Stimulated activated CD4-positive, alpha-beta T cell treated with anti-CD3 and anti-CD28 coated beads, Interleukin-15, amount 100 ng/mL, for 48 hours (primary cell): ENCODE measurements around the gene CHRNA3.
A peak's percentile ranks its signal among the peaks of the same experiment; 100 is the strongest.

Experiments
- DNase-seq, 2 donors: peaks; one replicate each; pipeline ENCODE4 v3.0.0-alpha.2; 2020; ENCODE audit warnings: low read depth in 2 of 2

Gene CHRNA3

DNA sequence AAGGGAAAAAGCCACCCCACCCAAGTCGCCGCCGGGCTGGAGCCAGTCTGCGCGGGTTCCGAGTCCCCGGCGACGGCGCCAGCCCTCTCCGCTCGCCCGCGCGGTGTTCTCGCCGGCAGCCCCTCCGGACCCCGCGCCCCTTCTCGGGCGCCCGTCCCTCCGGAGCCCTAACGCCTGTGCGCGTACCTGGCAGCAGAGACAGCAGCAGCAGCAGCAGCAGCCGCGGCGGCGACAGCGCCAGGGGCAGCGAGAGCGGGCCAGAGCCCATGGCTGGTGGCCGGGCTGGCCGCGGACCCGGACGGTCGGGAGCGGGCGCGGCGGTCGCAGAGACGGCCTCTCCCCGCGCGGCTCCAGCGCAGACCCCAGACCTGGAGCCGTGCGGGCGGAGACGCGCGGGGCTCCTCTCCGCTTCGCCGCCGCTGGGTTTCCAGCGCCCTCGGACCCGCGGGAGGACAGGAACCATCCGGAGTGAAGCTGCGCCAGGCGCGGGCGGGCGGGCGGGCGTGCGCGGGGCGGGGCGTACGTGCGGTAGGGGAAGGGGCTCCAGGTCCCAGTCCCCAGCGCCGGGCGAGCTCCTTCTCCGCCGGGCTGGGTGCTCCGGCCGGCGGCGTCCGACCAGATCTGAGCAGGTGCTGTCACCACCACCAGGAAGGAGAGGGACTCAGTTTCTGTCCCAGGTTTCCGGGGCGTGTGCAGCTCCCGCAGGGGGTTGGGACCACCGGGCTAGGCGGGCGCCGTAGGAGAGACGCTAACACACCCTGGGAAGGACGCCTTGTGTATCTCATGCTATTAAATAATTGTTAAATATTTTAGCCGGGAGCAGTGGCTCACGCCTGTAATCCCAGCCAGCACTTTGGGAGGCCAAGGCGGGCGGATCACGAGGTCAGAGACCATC is at the start of gene CHRNA3:
CHRNA3 (minus strand) TSS at position 470 of the 895 bp plus-strand sequence; CDS start at position 268, 202 bp downstream.
- no peak for DNase-seq

DNA sequence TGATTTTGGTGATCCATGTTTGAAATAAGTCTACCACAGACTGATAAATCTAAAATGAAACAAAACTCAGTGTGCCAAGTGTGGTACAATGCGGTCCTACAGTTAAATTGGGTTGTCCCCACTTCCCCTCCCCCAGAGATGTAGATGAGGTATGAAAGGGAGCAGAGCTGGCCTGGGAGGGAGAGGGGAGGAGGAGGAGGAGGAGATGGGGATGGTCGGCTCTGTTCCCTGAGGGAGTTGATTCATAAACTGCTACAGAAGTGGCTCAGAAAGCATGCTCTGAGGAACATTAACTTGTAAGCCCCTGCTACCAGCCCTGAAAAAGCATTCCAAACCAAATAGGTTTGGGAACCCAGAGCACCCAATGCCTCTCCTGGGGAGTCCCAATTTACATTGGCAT is 48.2 kb upstream of the CHRNA3 start:
- DNase-seq: no peak

DNA sequence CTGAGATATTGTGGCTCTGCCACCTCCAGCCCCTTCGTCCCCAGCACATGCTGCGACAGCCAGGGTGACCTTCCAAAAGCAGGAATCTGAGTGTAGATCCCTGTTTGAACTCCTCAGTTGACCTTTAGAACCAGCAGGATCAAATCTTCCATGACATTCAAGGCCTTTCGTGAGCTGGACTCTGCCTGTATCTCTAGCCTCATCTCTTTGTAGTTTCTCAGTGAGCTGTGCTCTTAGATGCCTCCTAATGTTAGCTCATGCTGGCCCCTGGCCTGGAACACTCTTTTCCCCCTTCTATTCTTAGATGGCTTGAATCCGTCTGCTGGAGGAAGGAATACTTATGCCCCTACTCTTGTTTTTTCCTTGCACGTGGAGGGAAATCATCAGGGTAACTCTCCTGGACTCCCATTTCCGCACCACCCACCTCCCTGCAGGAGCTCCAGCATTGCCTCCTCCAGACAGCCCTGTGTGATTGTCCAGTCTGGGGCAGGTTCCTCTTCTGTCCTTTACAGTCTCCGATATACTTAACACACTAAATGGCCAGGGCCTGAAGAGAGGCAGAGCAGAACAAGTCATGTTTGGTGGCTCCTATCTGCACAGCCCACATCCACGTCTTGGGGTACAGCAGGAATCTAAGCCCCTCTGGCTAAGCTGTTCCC is 46.9 kb upstream of the CHRNA3 start:
- no peak for DNase-seq

DNA sequence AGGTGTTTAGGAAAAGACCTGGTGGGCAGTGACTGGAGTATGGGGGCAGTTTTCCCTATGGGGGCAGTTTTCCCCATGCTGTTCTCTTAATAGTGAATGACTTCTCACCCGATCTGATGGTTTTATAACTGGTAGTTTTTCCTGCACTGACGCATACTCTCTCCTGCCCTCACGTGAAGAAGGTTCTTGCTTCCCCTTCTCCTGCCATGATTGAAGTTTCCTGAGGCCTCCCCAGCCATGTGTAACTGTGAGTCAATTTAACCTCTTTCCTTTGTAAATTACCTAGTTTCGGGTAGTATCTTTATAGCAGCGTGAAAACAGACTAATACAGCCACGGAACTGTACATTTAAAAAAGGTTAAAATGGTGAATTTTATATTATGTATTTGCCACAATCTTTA is 45.2 kb upstream of the CHRNA3 start:
- DNase-seq: no peak

DNA sequence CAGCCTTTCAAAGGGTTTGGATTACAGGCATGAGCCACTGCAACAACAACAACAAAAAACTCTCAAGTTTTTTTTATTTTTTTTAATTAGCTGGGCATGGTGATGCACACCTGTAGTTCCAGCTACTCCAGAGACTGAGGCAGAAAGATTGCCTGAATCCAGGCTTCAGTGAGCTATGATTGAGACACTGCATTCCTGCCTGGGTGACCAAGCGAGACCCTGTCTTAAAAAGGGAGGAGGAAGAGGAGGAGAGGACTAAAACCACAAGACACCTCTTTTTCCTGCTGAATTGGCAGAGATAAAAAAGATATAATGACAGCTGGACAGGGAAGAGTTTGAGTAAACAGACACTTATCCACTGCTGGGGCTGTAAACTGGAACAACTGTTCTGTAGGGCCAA is 42.9 kb upstream of the CHRNA3 start:
- DNase-seq: no peak

DNA sequence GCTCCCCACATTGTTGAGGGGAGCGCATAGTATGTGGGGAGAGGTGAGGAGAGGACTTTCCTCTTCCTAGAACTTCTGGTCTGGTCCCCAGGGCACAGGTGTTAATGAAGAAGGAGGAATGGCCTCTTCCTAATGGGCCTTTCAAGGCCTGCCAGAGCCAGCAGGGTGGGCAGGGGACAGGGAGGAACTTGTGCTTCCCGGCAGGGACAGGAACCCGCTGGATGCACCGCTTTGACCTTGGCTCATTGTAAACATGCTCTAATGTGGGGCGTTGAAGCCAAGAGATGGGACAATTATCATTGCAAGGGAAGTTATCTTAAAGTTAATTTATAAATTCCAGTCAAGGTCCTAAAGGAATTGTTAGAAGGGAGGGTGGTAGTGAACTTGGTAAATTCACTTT is 41.2 kb upstream of the CHRNA3 start:
- DNase-seq: no peak

DNA sequence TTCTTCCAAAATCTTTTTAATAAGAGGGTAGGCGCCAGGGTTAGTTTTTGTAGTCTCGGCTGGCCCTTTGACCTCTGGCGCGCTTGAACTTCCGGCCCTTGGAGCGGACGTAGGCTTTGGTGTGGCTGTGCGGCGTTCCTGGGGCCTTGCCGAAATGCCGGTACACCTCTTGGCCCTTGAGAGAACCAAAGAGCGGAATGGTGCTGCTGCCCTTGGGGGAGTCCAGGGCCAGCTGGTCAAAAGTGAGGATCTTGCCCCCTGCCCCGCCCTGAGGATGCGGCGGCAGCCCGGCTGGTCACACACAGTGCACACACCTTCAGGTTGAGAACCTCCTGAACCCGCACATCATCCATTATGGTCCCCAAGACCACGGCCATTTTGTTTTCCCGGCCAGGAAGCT is 40.2 kb upstream of the CHRNA3 start:
- no peak for DNase-seq

DNA sequence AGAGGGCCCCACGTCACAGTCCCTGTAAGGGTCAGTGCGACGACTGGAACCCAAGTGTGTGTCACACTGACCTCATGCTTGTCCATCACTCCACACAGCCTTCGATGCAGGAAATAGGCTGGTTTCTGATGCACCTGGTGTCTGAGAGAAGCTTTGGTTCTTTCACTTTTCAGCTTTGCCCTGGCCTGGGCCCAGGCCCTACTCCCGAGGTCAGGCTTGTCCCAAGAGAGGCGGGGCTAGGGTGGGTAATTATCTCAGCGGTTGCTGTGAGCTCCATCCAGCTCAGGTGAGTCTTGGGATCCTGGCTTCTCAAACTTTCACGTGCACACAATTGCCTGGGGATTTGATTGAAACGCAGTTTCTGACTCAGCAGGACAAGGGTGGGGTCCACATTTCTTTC is 39.8 kb upstream of the CHRNA3 start:
- DNase-seq: no peak

DNA sequence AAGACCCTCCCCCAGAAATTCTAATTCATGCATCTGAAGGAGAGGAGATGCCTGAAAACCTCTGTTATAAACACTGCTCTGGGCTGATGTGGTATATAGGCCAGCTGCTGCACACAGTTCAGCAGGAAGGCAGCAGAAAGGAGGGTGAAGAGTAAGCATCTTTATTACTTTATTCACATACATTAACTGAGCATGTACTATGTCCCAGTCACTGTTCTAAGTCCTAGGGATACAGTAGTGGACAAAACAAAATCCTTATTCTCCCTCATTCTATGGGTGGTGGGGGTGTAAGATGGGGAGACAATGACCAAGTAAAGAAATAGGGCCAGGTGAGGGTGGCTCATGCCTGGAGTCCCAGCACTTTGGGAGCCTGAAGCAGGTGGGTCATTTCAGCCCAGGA is 38.0 kb upstream of the CHRNA3 start:
- DNase-seq: no peak

DNA sequence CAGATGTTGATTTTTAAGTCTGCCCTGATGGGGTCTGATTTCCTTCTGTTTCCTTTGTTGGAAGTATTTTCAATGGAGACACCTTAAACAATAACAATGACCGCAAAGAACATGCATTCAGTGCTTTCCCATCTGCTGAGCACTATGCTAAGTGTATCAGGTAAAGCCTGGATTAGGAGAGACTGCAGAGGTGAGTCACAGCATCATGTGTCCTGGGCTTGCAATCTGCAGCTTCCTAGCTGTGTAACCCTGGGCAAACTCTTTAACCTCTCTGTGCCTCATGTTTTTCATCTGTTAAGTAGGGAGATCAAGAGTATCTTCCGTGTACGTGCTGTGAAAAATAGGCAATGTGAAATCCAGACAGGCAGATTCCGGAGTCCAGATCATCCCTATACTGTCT is 33.5 kb upstream of the CHRNA3 start:
- DNase-seq: no peak

DNA sequence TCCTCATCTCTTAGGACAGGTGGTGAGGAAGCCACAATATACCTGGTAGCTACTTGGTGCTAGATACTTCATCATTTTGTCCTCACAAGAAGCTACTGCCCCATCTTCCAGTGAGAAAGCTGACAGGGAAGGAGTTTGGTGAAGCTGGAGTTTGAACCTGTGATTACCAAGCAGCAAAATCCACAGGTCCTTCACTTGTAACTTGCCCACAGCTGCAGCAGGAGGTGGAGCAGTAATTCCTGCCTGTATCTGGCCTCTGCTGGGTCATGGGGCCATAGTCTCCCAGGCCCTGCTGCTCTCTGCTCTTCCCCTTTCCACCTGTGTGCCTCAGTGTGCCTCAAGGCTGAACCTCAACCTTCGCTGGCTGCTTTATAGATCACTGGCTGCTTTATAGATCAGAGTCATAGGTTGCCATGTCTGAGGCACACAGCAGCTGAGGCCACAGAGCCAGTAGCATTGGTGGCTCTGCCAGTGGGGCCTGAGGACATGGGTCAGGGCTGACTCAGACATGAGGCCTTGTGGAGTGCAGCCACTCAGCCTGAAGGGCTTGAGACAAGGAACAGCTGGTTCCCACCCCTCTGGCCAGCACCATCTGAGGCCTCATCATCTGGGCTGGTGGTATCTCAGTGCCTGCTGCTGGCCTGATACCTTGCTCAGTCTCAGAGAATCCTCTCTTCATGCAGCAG is 31.3 kb upstream of the CHRNA3 start:
- no peak for DNase-seq

DNA sequence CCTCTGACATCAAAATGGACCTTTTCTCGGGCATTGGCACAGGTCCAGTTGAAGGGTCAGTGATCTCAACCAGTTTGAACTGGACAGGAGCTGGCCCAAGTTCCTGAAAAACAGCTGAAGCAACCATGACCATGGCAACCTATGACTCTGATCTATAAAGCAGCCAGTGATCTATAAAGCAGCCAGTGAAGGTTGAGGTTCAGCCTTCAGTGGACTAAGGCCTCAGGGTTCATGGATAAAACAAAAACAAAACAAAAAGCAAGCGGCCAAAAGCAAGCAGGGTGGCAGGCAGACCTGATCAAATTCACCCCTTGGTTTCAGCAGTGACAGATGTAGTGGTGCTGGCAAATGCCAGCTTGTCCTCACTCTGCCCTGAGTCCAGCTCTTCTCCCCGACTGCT is 30.2 kb upstream of the CHRNA3 start:
- DNase-seq: no peak

DNA sequence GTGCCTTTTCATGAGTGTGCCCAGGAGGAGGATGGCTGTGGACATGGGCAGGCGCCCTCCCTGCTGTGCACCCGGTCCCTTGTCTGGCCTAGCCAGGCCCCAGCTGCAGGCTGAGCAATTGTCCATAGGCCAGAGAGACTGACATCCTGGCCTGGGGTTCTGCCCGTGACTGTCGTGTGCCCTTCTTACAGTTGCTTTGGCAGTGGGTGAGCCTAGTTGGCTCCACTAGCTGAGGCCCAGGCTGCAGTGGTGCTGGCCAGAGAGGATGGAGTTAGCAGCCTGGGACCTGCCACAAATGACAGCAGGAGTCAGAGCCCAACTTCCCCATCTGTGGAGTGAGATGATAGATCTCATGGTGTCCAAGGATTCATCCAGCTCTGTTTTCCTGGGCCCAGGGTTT is 29.2 kb upstream of the CHRNA3 start:
- DNase-seq: no peak

DNA sequence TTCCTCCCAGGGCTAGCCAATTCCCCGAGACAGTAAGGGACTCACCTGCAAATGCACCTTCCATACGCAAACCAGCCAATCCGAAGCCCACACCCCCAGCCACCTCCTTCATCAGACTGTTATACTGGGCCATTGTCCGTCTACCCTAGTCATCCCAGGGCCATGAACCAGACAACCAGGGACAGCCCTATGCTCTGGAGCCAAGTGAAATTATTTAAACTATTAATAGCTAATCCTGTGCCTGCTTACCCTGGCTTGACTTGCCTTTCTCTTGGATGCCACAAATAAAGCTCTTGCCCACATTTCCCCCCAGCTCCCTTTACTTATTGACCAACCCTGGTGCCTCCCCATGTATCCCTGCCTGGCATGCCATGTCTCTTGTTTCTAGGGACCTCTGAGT is 24.2 kb upstream of the CHRNA3 start:
- DNase-seq: no peak

DNA sequence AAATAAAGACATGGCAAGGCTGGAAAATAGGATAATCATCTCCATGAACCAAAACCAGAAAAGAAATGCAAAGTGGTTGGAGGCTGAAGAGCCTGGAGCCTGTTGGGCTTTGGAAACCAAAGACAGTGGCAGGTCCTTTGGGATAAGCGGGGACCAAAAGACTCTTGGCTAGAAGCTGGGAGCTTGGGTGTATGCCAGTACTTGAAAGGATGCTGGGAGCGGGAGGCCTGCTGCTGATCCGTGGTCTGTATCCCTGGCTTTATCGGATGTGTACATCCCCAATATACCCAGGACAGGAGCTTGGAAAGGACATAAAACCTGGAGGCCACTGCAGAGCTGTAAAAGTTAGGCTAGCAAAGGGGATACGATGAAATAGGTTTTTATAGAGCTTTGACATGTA is 21.5 kb upstream of the CHRNA3 start:
- no peak for DNase-seq

DNA sequence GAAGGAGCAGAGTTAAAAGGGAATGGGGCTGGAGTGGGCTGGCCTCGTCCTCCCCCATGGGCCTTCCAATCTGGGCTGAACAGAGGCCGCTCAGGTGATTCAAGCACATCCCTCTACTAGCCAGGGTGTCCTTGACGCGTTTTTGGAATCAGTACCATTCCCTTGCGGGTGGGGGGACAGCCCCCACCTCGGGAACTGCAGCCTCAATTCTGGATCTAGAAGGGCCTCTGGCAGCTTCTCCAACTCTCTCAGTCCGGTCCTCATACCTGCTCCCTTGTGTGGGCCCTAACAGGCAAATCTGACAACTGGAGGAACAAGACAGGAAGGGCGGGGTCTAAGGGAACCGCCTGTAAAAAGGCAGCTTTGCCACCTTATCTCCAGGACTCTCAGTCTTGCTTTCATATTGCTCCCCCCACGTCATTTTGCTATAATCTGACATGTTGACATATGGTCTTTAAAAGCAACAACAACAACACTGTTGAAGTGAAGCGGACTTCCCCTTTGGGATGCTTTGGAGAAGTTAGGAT is 21.0 kb upstream of the CHRNA3 start:
- DNase-seq: no peak

DNA sequence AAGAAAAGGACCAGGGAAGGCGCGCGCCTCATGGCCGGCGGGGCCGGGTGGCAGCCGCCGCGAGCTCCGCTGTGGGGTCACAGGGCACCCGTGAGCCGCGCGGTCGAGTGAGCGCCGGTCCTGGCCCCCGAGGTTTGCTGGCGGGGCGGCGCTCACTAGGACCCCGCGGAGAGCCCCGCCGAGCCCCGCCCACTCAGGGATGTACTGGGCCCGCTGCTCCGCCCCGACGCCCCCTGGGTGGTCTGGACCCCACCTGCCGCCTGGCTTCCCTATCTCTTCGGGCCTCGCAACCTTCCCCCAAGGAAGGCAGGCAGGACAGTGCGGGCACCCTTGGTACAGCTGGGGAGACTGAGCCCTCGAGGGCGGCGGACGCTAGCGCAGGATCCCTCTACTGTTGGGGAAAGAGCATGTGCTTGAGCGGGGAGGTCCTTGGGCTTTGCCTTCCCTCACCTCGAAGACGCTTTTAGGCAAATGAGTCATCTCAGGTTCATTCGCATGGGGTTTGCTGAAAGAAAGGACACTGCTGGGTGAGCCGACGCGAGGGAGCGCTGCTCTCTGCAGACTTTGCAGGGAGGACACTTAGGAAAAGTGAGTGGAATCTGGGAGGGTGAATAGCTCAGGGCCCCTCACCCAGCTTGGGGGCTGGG is 20.4 kb upstream of the CHRNA3 start, which contains the start of gene CHRNB4:
CHRNB4 (minus strand) TSS at position 109 of the 647 bp plus-strand sequence; CDS start at position 32, 77 bp downstream.
- no peak for DNase-seq

DNA sequence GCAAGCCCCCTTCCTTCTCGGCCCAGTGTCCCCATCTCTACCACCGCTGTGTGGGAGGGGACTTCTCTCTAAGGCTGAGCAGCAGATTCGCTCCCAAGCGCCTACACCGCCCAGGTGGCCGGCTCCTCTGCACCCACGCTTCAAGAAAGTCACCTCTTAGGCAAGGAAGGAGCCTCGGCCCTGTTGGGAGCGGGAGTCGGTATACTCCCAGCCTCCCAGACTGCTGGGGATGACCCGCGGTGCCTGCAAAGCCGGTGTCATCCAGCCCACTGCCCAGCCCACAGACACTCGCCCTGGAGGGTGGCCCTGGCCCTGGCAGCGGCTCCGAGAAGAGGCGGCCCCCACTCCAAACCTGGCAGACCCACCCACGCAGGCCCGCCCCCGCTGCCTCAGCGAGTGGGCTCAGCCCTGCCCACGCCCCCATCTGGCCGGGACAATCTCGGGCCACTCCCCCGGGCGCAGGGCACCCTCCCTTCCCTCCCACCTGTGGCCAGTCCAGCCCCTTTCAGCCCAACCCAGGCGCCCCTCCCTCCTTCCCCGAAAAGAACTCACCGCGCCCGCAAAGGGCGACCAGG is 19.8 kb upstream of the CHRNA3 start:
- no peak for DNase-seq

DNA sequence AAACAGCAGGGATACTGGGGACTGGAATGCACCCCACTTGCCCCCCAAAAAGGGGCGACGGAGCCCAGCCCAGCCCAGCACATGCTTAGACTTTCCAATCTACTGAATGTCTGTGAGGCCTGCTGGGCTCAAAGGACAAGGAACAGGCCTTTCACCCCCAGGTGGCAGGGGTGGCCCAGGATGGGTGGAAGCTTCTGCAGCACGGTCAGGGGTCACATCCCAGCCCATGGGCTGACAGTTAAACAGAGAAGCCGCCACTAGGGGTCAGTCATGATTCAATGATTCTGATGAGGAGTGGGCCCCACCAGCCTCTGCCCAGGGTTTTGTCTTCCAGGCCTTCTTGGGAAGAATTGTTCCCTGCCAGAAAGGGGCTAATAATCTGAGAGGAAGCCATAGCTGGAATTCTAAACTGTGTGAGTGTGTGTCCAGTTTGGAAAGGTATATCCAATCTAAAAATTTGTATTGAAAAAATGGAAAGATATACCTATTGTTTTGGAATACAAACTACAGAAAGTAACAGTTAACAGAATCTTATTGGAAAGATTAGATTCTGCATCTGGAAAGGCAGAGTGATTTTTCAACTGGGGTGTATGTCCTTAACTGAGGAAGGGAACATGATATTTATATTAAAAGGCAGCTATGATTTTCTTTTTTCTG is 18.0 kb upstream of the CHRNA3 start:
- peak; percentile 26 to 44 for DNase-seq

DNA sequence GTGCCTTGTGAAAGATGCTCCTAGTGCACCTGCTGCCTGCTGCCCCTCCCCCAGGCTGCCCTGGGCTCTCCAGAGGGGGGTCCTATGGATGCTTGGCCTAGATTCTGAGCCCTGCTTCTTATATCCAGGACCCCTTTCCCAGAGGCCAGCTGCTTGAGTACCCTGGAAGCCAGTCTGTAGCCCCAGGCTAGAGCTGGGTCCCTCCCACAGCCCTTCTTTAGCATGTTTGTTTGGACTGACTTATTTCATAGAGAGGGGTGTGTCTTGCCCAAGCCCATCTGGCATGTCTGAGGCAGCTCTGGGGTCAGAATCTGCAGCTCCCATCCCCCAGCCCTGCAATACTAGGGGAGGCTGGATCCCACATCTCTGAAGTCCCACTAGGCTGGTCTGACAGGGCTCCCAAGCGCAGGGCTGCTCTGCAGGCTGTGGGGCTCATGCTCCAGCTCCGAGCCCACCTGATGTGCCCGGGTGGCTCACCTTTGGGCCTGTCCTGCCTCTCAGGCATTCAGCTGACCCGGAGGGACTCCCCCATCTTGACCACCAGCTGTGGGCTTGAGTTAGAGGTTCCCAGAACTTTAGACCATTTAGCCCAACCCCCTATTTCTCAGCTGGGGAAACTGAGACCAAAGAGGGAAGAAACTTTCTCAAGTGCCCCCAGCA is 17.1 kb upstream of the CHRNA3 start:
- DNase-seq: no peak
